Measurements from ENCODE around the gene SLC5A9. TPM values are rescaled to one million over a fixed set of nuclear protein-coding genes. Genes with fewer than 3 reads are reported as not detected.
"Not testable (repeated sequence)": the region's sequence is repeated elsewhere in the genome, so short reads cannot be mapped to it uniquely, and the experiment has no call there.

Gene SLC5A9
- total and polyA plus RNA-seq, 3 experiments from 2014 or later: not detected

DNA sequence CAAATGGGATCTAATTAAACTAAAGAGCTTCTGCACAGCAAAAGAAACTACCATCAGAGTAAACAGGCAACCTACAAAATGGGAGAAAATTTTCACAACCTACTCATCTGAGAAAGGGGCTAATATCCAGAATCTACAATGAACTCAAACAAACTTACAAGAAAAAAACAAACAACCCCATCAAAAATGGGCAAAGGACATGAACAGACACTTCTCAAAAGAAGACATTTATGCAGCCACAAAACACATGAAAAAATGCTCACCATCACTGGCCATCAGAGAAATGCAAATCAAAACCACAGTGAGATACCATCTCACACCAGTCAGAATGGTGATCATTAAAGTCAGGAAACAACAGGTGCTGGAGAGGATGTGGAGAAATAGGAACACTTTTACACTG is 59.8 kb downstream of the SLC5A9 start:
- H3K27ac Mint-ChIP-seq; H3K36me3 ChIP-seq (ENCODE audit: insufficient read depth, low read length); H3K27me3 ChIP-seq (ENCODE audit: insufficient read depth, low read length, poor library complexity, severe bottlenecking); H3K27ac ChIP-seq (ENCODE audit: low read depth, low read length); H3K27me3 Mint-ChIP-seq; DNase-seq; POLR2A ChIA-PET; H3K4me3 Mint-ChIP-seq; CTCF ChIA-PET; H3K4me3 ChIP-seq (ENCODE audit: low read length); H3K4me1 ChIP-seq (ENCODE audit: insufficient read depth, low read length); H3K36me3 Mint-ChIP-seq; H3K4me1 Mint-ChIP-seq; H3K9me3 ChIP-seq (ENCODE audit: low read length): not testable (repeated sequence)
- H3K9me3 Mint-ChIP-seq: peaks cover 0 to 15% (median 7%) of the 10 kb centered on the region in 5 donors

DNA sequence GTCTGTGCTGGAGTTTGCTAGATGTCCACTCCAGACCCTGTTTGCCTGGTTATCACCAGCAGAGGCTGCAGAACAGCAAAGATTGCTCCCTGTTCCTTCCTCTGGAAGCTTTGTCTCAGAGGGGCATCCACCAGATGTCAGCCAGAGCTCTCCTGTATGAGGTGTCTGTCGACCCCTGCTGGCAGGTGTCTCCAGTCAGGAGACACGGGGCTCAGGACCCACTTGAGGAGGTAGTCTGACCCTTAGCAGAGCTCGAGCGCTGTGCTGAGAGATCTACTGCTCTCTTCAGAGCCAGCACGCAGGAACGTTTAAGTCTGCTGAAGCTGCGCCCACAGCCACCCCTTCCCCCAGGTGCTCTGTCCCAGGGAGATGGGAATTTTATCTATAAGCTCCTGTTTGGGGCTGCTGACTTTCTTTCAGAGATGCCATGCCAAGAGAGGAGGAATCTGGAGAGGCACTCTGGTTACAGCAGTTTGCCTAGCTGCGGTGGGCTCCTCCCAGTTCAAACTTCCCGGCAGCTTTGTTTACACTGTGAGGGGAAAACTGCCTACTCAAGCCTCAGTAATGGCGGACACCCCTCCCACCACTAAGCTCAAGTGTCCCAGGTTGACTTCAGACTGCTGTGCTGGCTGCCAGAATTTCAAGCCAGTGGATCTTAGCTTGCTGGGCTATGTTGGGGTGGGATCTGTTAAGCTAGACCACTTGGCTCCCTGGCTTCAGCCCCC is 62.3 kb downstream of the SLC5A9 start:
- H3K27ac ChIP-seq (ENCODE audit: low read depth, low read length); H3K9me3 ChIP-seq (ENCODE audit: low read length); CTCF ChIA-PET; H3K36me3 ChIP-seq (ENCODE audit: insufficient read depth, low read length); H3K4me3 Mint-ChIP-seq; H3K4me1 ChIP-seq (ENCODE audit: insufficient read depth, low read length); DNase-seq; H3K27me3 ChIP-seq (ENCODE audit: insufficient read depth, low read length, poor library complexity, severe bottlenecking); H3K27me3 Mint-ChIP-seq; H3K4me3 ChIP-seq (ENCODE audit: low read length); POLR2A ChIA-PET; H3K36me3 Mint-ChIP-seq; H3K4me1 Mint-ChIP-seq; H3K27ac Mint-ChIP-seq: not testable (repeated sequence)
- peaks cover 0 to 16% (median 7%) of the 10 kb centered on the region in 5 donors for H3K9me3 Mint-ChIP-seq

DNA sequence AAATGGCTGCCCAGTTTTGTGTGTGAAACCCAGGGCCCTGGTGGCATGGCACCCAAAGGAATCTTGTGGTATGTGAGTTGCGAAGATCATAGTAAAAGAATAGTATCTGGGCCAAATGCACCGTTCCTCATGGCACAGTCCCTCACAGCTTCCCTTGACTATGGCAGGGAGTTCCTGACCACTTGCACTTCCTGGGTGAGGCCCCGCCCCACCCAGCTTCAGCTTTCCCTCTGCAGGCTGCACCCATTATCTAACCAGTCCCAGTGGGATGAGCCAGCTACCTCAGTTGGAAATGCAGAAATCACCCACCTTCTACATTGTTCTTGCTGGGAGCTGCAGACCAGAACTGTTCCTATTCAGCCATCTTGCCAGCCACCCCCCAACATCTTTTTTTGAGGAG is 63.0 kb downstream of the SLC5A9 start:
- Mint-ChIP-seq H3K4me3 (no peak overlapping the region), H3K36me3 (no peaks in the 10 kb centered on the region), H3K27ac (no peak overlapping the region), H3K27me3 (peaks cover 8 to 9% of the 10 kb centered on the region in 2 donors), H3K9me3 (peaks cover 0 to 17% (median 7%) of the 10 kb centered on the region in 5 donors), H3K4me1 (no peaks in the 10 kb centered on the region)
- Histone ChIP-seq H3K9me3 (ENCODE audit: low read length) (no peaks in the 10 kb centered on the region), H3K36me3 (ENCODE audit: insufficient read depth, low read length) (no peaks in the 10 kb centered on the region), H3K27me3 (ENCODE audit: insufficient read depth, low read length, poor library complexity, severe bottlenecking) (no peaks in the 10 kb centered on the region), H3K27ac (ENCODE audit: low read depth, low read length) (no peak overlapping the region), H3K4me1 (ENCODE audit: insufficient read depth, low read length) (no peaks in the 10 kb centered on the region), H3K4me3 (ENCODE audit: low read length) (no peak overlapping the region)
- ChIA-PET POLR2A (no interaction called here), CTCF (no interaction called here)
- DNase-seq: no peak

DNA sequence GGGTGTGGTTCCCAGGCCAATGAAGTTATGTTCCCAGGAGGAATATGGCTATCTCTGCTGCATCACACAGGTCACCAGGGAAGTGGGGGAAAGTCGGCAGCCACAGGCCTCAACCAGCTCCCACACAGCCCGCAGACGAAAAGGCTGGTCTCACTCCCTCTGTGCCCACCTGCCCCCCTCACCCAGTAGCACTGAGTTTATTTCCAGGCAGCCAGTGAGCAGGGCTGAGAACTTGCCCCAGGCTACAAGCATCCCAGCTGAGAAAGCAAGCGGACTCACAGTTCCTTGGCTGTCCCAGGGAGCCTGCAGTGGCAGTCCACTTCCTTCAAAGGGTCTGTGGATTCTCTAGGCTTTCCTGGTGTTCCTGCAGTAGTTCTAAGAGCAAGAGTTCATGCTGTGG is 68.9 kb downstream of the SLC5A9 start:
- Mint-ChIP-seq H3K4me3 (no peak overlapping the region), H3K27me3 (peaks cover 3 to 11% of the 10 kb centered on the region in 2 donors), H3K36me3 (no peaks in the 10 kb centered on the region), H3K27ac (no peak overlapping the region), H3K9me3 (peaks cover 0 to 12% (median 0%) of the 10 kb centered on the region in 5 donors), H3K4me1 (no peaks in the 10 kb centered on the region)
- ChIA-PET CTCF (no interaction called here), POLR2A (no interaction called here)
- H3K9me3 ChIP-seq (ENCODE audit: low read length): no peaks in the 10 kb centered on the region
- H3K4me1 ChIP-seq (ENCODE audit: insufficient read depth, low read length): no peaks in the 10 kb centered on the region
- H3K27ac ChIP-seq (ENCODE audit: low read depth, low read length): no peak overlapping the region
- no peak for DNase-seq
- no peaks in the 10 kb centered on the region for H3K27me3 ChIP-seq (ENCODE audit: insufficient read depth, low read length, poor library complexity, severe bottlenecking)
- no peak overlapping the region for H3K4me3 ChIP-seq (ENCODE audit: low read length)
- H3K36me3 ChIP-seq (ENCODE audit: insufficient read depth, low read length): no peaks in the 10 kb centered on the region

DNA sequence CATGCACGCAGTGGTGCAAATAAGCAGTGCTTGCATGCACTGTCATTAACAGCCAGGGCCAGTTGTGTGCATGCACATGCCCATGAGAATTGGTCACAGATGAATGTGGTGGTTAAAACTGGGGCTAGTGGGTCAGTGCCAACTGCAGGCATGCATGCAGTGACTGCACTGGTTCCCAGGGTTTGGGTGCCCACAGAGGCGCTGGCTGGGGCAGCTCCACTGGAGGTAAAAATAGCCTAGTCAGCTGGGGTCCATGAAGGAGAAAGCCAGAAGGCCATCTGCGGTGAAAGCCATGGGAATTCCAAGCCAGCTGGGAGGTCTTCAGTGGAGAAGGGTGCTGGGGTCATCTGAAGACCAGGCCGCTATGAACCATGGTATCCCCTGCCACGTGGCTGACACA is 70.2 kb downstream of the SLC5A9 start:
- CTCF ChIA-PET: no interaction called here
- H3K4me3 Mint-ChIP-seq: no peak overlapping the region

DNA sequence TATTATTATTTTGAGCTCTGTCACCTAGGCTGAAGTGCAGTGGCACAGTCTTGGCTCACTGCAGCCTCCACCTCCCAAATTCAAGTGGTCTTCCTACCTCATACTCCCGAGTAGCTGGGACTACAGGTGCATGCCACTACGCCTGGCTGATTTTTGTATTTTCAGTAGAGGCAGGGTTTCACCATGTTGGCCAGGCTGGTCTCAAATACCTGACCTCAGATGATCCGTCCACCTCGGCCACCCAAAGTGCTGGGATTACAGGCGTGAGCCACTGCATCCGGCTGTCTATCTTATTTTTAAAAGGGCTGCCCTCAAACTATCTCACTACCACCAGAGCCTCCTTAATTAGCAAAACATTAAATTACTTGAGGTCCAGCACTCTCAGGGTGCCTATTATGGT is 71.6 kb downstream of the SLC5A9 start:
- H3K27me3 Mint-ChIP-seq; H3K36me3 ChIP-seq (ENCODE audit: insufficient read depth, low read length); DNase-seq; H3K4me1 ChIP-seq (ENCODE audit: insufficient read depth, low read length); H3K27ac ChIP-seq (ENCODE audit: low read depth, low read length); H3K36me3 Mint-ChIP-seq; H3K4me3 Mint-ChIP-seq; H3K9me3 ChIP-seq (ENCODE audit: low read length); H3K27ac Mint-ChIP-seq; H3K9me3 Mint-ChIP-seq; H3K27me3 ChIP-seq (ENCODE audit: insufficient read depth, low read length, poor library complexity, severe bottlenecking); POLR2A ChIA-PET; H3K4me1 Mint-ChIP-seq; CTCF ChIA-PET; H3K4me3 ChIP-seq (ENCODE audit: low read length): not testable (repeated sequence)

More for the DNA sequence above, 70.2 kb downstream of the SLC5A9 start:
- Histone ChIP-seq H3K9me3 (ENCODE audit: low read length) (no peaks in the 10 kb centered on the region), H3K27me3 (ENCODE audit: insufficient read depth, low read length, poor library complexity, severe bottlenecking) (no peaks in the 10 kb centered on the region), H3K36me3 (ENCODE audit: insufficient read depth, low read length) (no peaks in the 10 kb centered on the region), H3K4me3 (ENCODE audit: low read length) (no peak overlapping the region), H3K4me1 (ENCODE audit: insufficient read depth, low read length) (no peaks in the 10 kb centered on the region), H3K27ac (ENCODE audit: low read depth, low read length) (no peak overlapping the region)
- POLR2A ChIA-PET: no interaction called here
- H3K9me3 Mint-ChIP-seq: peaks cover 0 to 10% (median 0%) of the 10 kb centered on the region in 5 donors
- peaks cover 5 to 6% of the 10 kb centered on the region in 2 donors for H3K27me3 Mint-ChIP-seq
- DNase-seq: no peak
- H3K36me3 Mint-ChIP-seq: no peaks in the 10 kb centered on the region
- no peak overlapping the region for H3K27ac Mint-ChIP-seq
- no peaks in the 10 kb centered on the region for H3K4me1 Mint-ChIP-seq

DNA sequence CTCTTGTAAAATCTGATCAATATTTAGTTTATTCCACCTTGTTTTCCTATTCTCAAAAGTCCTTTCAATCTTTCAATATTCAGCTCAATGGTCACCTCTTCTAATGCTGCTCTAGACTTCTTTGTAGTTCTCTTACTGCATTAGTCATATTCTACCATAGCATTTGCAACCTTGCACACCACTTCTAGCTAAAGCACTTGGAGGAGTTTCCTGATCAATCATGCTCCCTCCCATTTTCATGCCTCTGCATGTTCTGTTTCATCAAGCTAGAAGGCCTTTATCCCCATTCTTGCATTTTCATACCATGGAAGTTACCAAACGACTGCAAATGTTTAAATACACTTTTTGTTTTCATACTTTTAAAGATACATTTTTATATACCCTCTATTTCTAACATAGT is 72.1 kb downstream of the SLC5A9 start:
- H3K4me1 ChIP-seq (ENCODE audit: insufficient read depth, low read length): no peaks in the 10 kb centered on the region
- no peak for DNase-seq
- CTCF ChIA-PET: no interaction called here
- no peak overlapping the region for H3K27ac ChIP-seq (ENCODE audit: low read depth, low read length)
- no peaks in the 10 kb centered on the region for H3K9me3 ChIP-seq (ENCODE audit: low read length)
- H3K4me3 ChIP-seq (ENCODE audit: low read length): no peak overlapping the region
- no peaks in the 10 kb centered on the region for H3K36me3 Mint-ChIP-seq
- H3K27ac Mint-ChIP-seq: no peak overlapping the region
- no peaks in the 10 kb centered on the region for H3K4me1 Mint-ChIP-seq
- POLR2A ChIA-PET: no interaction called here
- H3K9me3 Mint-ChIP-seq: peaks cover 0 to 7% (median under 1%) of the 10 kb centered on the region in 5 donors
- no peak overlapping the region for H3K4me3 Mint-ChIP-seq
- H3K36me3 ChIP-seq (ENCODE audit: insufficient read depth, low read length): no peaks in the 10 kb centered on the region
- no peaks in the 10 kb centered on the region for H3K27me3 ChIP-seq (ENCODE audit: insufficient read depth, low read length, poor library complexity, severe bottlenecking)
- H3K27me3 Mint-ChIP-seq: peaks cover 1 to 6% of the 10 kb centered on the region in 2 donors
